HEK293 (cell line): ENCODE results near the gene TBC1D12.
A peak's percentile ranks its signal among the peaks of the same experiment; 100 is the strongest.

Experiments
- YY1 ChIP-seq: fragments of 450-650 bp; formaldehyde crosslinking; IDR thresholded peaks from 2 replicates; pipeline ENCODE4 v1.5.1; 2018; ENCODE audit warnings: missing biosample characterization, missing genetic modification characterization
- TF ChIP-seq, protein P1 (sequence below): fragments of 450-650 bp; formaldehyde crosslinking; IDR thresholded peaks from 2 replicates; pipeline ENCODE4 v1.5.1; 2016; ENCODE audit warnings: missing biosample characterization, missing genetic modification characterization
- TF ChIP-seq, protein P2 (sequence below): fragments of 450-650 bp; IDR thresholded peaks from 2 replicates; pipeline ENCODE4 v1.5.1; 2018; ENCODE audit warnings: missing biosample characterization, missing genetic modification characterization

DNA sequence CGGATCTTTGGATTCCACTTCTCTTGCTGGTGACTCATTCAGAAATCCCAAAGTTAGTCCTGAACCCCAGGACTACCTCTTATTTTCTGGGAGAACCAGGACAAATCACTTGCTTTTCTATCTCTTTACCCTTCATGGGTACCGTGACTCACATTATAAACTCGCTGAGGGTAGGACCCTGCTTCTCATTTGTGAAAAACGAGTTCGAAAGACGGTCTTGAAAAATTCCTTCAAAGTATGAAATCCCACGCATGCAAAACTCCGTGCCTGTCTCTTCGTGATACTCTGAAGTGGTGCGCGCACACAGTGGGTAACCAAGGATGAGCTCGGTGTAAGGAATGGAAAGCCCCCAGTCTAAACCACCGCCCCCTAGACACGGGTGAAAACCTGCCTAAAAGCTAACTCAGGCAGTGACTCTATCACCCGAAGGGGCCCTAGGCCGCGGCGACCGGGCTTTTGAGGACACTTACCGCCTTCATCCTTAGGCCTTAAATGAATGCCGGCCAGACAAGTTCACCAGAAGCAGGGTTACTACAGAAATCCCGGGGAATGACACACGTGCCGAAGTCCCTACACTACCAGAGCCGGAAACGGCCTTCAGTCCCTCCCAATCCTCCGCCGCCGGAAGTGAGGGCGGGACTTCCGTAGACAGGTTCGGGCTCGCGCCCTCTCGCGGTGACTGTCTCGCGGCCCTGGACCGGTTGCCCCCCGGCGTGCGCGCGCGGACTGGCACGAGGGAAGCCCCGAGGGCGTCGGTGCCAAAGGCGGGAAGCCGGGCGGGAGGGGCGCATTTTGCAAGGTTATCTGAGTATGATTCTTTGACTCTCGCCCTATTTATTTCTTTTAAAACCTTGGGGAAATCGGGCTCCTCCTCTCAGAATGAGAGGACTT lies 39.7 kb upstream of the TBC1D12 start, which contains the start of gene NOC3L:
- TF ChIP-seq YY1 (tag by site-specific recombination), result peak; percentile 64
- TF ChIP-seq, protein P1, sequence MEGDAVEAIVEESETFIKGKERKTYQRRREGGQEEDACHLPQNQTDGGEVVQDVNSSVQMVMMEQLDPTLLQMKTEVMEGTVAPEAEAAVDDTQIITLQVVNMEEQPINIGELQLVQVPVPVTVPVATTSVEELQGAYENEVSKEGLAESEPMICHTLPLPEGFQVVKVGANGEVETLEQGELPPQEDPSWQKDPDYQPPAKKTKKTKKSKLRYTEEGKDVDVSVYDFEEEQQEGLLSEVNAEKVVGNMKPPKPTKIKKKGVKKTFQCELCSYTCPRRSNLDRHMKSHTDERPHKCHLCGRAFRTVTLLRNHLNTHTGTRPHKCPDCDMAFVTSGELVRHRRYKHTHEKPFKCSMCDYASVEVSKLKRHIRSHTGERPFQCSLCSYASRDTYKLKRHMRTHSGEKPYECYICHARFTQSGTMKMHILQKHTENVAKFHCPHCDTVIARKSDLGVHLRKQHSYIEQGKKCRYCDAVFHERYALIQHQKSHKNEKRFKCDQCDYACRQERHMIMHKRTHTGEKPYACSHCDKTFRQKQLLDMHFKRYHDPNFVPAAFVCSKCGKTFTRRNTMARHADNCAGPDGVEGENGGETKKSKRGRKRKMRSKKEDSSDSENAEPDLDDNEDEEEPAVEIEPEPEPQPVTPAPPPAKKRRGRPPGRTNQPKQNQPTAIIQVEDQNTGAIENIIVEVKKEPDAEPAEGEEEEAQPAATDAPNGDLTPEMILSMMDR (tag by site-specific recombination), result peak; percentile 100
- TF ChIP-seq, protein P2, sequence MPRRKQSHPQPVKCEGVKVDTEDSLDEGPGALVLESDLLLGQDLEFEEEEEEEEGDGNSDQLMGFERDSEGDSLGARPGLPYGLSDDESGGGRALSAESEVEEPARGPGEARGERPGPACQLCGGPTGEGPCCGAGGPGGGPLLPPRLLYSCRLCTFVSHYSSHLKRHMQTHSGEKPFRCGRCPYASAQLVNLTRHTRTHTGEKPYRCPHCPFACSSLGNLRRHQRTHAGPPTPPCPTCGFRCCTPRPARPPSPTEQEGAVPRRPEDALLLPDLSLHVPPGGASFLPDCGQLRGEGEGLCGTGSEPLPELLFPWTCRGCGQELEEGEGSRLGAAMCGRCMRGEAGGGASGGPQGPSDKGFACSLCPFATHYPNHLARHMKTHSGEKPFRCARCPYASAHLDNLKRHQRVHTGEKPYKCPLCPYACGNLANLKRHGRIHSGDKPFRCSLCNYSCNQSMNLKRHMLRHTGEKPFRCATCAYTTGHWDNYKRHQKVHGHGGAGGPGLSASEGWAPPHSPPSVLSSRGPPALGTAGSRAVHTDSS (tag by site-specific recombination), result no peak
